Embryonic facial prominence (tissue), 1 donor: ENCODE measurements around the gene TMEM187.

Source experiments
- DNase-seq: peaks from one replicate; pipeline ENCODE4 v3.0.0-alpha.2; 2016; ENCODE audit errors: extremely low spot score

Gene TMEM187

GRCh38 chrX:153972368-153973126, at the start of gene TMEM187:
TMEM187 (plus strand) TSS chrX:153972754; CDS start chrX:153982063, 9,309 bp downstream.
- DNase-seq: peak; percentile 71

DNA sequence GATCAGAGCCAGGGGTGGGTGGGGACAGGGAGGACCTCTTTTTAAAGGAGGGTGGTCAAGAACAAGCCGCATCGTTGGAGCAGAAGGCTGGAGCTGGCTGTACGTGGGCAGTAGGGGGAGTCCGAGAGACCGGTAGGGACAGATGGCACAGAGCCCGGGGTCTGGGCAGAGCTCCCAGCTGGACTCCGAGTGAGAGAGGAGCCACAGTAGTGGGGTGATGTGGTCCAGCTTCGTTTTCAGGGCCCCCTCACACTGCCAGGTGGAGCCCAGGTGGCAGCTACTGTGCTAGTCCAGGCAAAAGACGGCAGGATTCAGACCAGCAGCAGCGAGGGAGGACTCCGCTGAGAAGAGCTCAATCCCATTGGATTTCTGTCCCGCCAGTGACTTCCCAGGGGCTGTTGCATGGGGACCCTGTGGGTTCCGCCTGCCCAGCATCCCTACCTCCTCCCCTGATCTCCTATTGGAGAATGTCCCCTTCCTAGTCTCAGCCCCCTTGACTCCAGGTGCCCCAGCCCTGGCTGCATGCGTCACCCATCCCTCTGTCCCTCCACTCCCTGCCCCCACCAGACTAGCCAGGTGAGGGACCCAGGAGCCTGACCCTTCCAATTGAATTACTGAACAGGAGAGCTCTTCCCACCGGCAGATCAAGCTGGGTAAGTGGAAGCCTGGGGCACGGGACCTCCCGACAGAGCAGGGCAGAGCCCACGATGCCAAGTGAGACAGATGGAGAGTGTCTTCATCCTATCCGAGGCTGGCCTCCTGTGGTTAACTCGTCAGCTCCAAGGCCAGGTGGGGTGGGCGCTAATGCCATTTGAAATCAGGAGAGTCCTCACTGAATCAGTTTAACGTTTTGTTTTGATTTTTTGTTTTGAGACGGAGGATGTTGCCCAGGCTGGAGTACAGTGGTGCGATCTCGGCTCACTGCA, 49.4 kb upstream of the TMEM187 start:
- no peak for DNase-seq

GRCh38 chrX:153924149-153924861, 48.2 kb upstream of the TMEM187 start:
- DNase-seq: no peak

GRCh38 chrX:153925387-153925738, 47.2 kb upstream of the TMEM187 start:
- no peak for DNase-seq

DNA sequence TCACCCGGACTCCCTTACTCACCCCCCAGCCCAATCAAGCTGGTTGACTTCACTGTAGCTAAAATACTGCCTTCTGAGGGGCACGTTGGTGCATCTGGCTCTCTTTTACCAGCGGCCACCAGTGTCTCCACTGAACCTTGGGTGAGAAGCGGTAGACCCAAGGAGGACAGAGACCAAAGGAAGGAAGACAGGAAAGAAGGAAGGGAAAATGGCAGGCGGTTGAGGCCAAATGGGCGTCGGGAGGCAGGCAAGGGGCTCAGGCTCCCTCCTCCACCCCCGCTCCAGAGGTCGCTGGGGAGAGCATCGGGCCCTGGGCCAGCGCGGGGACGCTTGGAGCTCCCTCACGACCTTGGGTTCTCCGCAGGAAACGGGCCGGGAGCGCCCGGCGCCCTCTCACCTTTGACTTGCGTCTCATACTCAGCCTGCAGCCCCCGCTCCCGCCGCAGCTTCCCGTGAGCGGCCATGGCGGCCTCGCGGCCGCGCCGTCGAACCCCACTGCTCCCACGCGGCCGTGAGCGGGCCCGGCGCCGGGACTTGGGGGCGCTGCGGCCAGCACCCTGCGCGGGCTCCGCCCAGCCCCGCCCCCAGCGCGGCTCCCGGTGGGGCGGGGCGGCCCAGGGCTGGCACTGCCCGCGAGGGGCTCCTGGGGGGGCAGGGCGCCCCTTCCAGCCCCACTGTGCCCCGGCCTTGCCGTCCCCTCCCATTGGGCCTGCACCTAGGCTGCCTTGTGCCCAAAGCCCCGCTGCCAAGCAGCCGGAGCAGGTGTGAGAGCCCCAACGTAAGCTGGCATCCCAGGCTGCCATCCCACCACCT, 46.6 kb upstream of the TMEM187 start, which contains the start of gene ARHGAP4:
Gene ARHGAP4 (minus strand): TSS at position 526 of the 813 bp plus-strand sequence. CDS start 62 bp downstream, at position 464.
- no peak for DNase-seq

- no peak for DNase-seq
Observed at GRCh38 chrX:153926552-153926857, 46.0 kb upstream of the TMEM187 start.

GRCh38 chrX:153926858-153927671, 45.5 kb upstream of the TMEM187 start:
- DNase-seq: peak; percentile 39

DNA sequence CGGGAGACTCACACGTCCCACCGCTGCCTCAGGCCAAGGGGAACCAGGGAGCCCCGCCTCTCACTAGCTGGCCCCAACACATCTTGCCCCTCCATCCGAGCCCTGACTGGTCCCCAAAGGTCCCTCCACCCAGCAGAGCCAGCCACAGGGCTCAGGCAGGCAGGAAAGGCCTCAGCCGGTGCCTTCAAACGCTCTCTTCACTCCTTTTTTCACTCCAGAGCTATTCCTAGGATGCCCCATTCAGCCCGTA, 45.0 kb upstream of the TMEM187 start:
- DNase-seq: no peak

- peak; percentile 92 for DNase-seq
Observed at GRCh38 chrX:153927922-153928760, 44.4 kb upstream of the TMEM187 start.

GRCh38 chrX:153928846-153929245, 43.7 kb upstream of the TMEM187 start:
- DNase-seq: no peak

DNA sequence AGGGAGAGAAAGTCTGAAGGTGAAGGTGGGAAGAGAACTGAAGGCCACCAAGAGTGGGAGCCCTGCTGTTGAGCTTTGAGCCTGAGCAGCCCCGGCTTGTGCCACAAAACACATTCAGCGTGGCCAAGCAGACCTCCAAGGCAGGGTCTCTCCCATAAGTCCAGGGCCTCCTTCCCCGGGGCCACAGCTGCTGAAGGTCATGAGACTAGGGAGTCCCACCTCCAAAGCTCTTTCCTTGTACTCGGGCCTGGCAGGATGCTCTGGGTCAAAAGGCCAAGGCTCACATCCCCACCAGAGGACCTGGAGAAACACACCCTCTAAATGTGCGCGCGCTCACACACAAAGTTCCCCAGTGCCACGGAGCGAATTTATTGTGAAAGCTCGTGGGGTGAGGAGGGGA, 43.0 kb upstream of the TMEM187 start:
- no peak for DNase-seq

DNA sequence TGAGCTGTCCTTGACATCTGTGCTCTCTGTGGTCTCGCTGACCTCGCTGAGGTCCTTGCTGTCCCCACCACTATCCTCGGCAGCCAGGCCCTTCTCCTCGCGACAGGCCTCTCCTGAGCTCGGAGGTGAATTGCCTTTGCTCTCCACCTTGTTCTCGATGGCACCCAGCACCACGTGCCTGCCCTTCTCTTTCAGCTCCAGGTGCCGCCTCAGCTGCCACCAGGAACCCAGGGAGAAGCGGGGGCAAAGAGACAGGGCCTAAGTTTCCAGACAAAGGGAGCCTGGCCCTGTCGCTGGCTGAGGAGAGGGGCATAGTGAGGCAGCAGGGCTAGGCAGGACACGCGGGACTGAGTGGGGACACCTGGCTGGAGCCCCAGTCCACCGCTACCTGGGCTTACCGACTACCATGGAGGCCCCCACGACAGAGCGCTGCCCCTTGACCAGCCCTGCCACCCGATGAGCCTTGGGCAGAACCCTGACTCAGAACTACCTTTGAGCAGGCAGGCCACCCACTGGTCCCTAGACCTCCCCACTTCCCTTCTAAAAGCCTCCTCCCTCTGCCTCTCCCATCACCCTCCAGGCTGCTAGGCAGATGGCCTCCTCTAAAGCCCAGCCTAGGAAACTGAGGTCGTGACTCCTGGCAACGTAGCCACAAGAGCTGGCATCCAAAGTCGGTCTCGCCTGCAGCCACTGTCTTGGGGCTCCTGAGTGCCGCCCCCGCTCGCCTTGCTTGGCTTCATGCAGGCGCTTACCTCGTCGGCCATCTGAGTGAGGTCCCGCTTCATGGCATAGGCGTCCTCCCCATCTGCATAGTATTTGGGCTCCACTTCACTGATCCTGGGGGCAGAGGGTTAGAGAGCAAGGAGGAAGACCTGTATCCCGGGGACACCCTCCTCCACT, 42.3 kb upstream of the TMEM187 start:
- no peak for DNase-seq

GRCh38 chrX:153931151-153931550, 41.4 kb upstream of the TMEM187 start:
- DNase-seq: no peak

DNA sequence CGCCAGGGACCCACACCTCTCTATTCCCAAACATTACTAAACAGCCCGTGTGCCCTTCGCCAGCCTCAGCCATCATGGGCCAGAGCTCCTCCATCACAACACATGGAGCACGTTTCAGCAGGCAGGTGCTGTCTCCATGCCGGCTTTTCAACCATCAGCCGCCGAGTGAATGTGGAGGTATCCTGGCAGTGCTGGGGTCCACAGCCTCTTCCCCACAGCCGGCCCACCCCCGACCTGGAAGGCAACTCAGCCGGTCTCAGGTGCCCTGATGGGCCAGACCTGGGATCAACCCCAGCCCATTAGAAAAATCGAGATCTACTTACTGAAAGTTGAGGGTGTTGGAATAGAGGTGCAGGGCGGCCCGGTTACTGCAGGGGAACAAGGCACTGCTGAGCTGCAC, 40.8 kb upstream of the TMEM187 start:
- DNase-seq: no peak

GRCh38 chrX:153932220-153932915, 40.2 kb upstream of the TMEM187 start:
- DNase-seq: no peak

GRCh38 chrX:153933748-153934147, 38.8 kb upstream of the TMEM187 start:
- DNase-seq: no peak

GRCh38 chrX:153934148-153934761, 38.3 kb upstream of the TMEM187 start:
- no peak for DNase-seq
